ENCODE data around the gene YKT6. TPM values are rescaled to one million over a fixed set of nuclear protein-coding genes. Genes with fewer than 3 reads are reported as not detected.

The YKT6 gene
- polyA plus RNA-seq, 1 donor (not counting 4 experiments of a cell fraction or from before 2014, with no cell fraction given) = 148 TPM

DNA sequence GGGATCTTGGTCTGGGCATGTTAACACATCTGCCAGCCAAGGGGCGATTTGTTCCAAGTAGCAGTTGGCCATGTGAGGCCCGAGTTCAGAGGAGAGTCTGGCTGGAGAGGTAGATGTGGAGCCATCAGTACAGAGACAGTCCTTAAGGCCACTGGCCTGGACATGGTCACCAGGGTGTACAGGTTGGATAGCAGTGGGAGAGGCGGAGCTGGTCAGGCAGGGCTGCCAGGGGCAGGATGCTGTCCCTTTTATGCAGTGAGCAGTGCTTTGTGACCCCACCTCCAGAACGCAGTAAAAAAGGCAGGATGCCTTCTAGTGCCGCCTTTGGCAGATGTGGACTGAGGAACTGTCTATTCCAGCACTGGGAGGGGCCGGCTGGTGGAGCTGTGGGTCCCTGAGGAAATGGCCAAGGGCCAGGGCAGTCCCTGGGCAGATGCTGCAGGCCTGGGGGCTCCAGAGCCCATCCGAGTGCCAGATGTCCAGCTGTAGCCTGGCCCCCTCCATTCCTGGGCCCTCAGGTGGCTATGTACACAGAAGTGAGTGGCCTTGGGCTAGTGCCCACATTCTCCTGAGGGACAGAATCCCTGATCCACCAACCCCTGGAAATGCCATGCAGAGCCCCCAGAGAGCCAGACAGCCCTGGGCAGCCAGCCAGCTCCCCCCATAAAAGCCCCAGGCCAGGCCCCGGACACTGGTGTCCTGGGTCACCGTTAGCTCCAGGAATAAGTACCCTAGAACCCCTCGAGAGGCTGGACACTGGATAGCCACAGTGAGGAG lies 42.5 kb upstream of the YKT6 start:
- FAIRE-seq (no peak), DNase-seq (ENCODE audit: low read depth, low spot score) (no peak)
- Histone ChIP-seq H2AFZ (ENCODE audit: control insufficient read depth, low read length) (no peak overlapping the region), H3K27ac (ENCODE audit: control insufficient read depth, insufficient read depth, low read length) (no peak overlapping the region), H3K9ac (ENCODE audit: control insufficient read depth, extremely low read depth, insufficient read depth, low read length) (no peak overlapping the region), H3K4me2 (ENCODE audit: control insufficient read depth, extremely low read depth, insufficient read depth, low read depth, low read length) (no peak overlapping the region), H3K36me3 (ENCODE audit: control insufficient read depth in 2 of 2, extremely low read depth in 1 of 2, insufficient read depth in 2 of 2, low read length in 2 of 2) (no peaks in the 10 kb centered on the region), H3K27me3 (ENCODE audit: control insufficient read depth, extremely low read depth, insufficient read depth, low read length) (no peaks in the 10 kb centered on the region), H3K4me3 (ENCODE audit: control insufficient read depth in 2 of 3, extremely low read depth in 1 of 3, insufficient read depth in 2 of 3, low read depth in 1 of 3, low read length in 3 of 3) (no peak overlapping the region), H3K9me1 (ENCODE audit: control insufficient read depth, extremely low read depth, insufficient read depth, low read length) (no peaks in the 10 kb centered on the region), H4K20me1 (ENCODE audit: control insufficient read depth, extremely low read depth, insufficient read depth, low read length) (no peaks in the 10 kb centered on the region), H3K9me3 (ENCODE audit: control insufficient read depth, low read depth, low read length) (no peaks in the 10 kb centered on the region), H3K4me1 (ENCODE audit: control insufficient read depth, extremely low read depth, insufficient read depth, low read length) (peaks cover 7% of the 10 kb centered on the region), H3K79me2 (ENCODE audit: control insufficient read depth, insufficient read depth, low read length) (no peaks in the 10 kb centered on the region)
- dilution Hi-C loops (cut with MboI; ENCODE audit: extremely low pct_ligation_motif_present, low sequenced_read_pairs) = no loop called here
- no peak for TF ChIP-seq EZH2 (IDR thresholded peaks at IDR 0.05; ENCODE audit: low read length)
- TF ChIP-seq, protein P1, sequence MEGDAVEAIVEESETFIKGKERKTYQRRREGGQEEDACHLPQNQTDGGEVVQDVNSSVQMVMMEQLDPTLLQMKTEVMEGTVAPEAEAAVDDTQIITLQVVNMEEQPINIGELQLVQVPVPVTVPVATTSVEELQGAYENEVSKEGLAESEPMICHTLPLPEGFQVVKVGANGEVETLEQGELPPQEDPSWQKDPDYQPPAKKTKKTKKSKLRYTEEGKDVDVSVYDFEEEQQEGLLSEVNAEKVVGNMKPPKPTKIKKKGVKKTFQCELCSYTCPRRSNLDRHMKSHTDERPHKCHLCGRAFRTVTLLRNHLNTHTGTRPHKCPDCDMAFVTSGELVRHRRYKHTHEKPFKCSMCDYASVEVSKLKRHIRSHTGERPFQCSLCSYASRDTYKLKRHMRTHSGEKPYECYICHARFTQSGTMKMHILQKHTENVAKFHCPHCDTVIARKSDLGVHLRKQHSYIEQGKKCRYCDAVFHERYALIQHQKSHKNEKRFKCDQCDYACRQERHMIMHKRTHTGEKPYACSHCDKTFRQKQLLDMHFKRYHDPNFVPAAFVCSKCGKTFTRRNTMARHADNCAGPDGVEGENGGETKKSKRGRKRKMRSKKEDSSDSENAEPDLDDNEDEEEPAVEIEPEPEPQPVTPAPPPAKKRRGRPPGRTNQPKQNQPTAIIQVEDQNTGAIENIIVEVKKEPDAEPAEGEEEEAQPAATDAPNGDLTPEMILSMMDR (optimal IDR thresholded peaks at IDR 0.05 in 1 of 3, IDR thresholded peaks at IDR 0.05 in 1 of 3, conservative IDR thresholded peaks at IDR 0.05 in 1 of 3; ENCODE audit: extremely low read depth in 1 of 3, insufficient read depth in 2 of 3, low read length in 3 of 3) = no peak

DNA sequence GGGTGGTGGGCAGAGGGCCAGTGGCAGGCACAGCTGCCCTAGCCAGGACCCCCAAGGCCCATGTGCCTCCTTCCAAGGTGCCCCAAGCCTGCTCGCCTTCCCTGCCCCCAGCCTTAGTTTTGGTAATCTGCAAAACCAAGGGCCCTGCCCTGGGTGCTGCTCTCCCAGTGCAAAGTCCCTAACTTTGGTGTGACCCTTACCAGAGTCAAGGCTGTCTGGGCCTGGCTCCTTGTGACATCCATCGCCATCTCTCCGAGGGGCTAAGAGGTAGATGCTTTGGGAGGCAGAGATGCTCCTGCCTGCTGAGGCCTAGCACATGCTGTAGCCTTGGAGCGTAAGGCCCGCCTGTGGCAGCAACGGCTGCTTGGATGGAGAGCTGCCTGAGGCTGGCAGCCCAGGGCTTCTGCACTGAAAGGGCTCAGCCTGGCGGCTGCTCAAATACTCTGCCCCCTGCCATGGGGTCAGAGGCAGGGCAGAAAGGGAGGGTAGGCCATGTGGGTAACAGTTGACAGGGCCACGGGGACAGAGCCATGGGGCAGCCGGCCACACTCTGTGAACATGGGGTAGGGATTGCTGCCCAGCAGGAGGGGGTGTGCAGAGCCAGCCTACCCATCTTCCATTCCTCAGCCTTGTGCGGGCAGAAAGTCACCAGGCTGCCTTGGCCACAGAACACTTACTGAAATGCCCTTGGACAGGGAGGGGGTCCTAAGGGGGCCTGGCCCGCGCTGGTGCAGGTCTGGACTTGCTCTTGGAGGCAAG lies 41.7 kb upstream of the YKT6 start:
- no peaks in the 10 kb centered on the region for H3K9me3 ChIP-seq (ENCODE audit: control insufficient read depth, low read depth, low read length)
- DNase-seq (ENCODE audit: low read depth, low spot score) (no peak), FAIRE-seq (no peak)
- no peaks in the 10 kb centered on the region for H3K9me1 ChIP-seq (ENCODE audit: control insufficient read depth, extremely low read depth, insufficient read depth, low read length)
- H3K27me3 ChIP-seq (ENCODE audit: control insufficient read depth, extremely low read depth, insufficient read depth, low read length) = no peaks in the 10 kb centered on the region
- no peak overlapping the region for H2AFZ ChIP-seq (ENCODE audit: control insufficient read depth, low read length)
- H3K4me3 ChIP-seq (ENCODE audit: control insufficient read depth in 2 of 3, extremely low read depth in 1 of 3, insufficient read depth in 2 of 3, low read depth in 1 of 3, low read length in 3 of 3) = no peak overlapping the region
- H4K20me1 ChIP-seq (ENCODE audit: control insufficient read depth, extremely low read depth, insufficient read depth, low read length) = no peaks in the 10 kb centered on the region
- H3K4me1 ChIP-seq (ENCODE audit: control insufficient read depth, extremely low read depth, insufficient read depth, low read length) = peaks cover 13% of the 10 kb centered on the region
- H3K9ac ChIP-seq (ENCODE audit: control insufficient read depth, extremely low read depth, insufficient read depth, low read length) = no peak overlapping the region
- H3K79me2 ChIP-seq (ENCODE audit: control insufficient read depth, insufficient read depth, low read length) = no peaks in the 10 kb centered on the region
- dilution Hi-C loops (cut with MboI; ENCODE audit: extremely low pct_ligation_motif_present, low sequenced_read_pairs) = no loop called here
- TF ChIP-seq, protein P1 (optimal IDR thresholded peaks at IDR 0.05 in 1 of 3, IDR thresholded peaks at IDR 0.05 in 1 of 3, conservative IDR thresholded peaks at IDR 0.05 in 1 of 3; ENCODE audit: extremely low read depth in 1 of 3, insufficient read depth in 2 of 3, low read length in 3 of 3) = no peak
- no peak for TF ChIP-seq EZH2 (IDR thresholded peaks at IDR 0.05; ENCODE audit: low read length)
- H3K4me2 ChIP-seq (ENCODE audit: control insufficient read depth, extremely low read depth, insufficient read depth, low read depth, low read length) = no peak overlapping the region
- H3K36me3 ChIP-seq (ENCODE audit: control insufficient read depth in 2 of 2, extremely low read depth in 1 of 2, insufficient read depth in 2 of 2, low read length in 2 of 2) = no peaks in the 10 kb centered on the region
- H3K27ac ChIP-seq (ENCODE audit: control insufficient read depth, insufficient read depth, low read length) = no peak overlapping the region

Data from keratinocyte (primary cell).